Measurements from ENCODE around the gene MAEA.

MAEA gene

GRCh38 chr4:1380368-1381151 is 90.9 kb downstream of the MAEA start:
- TF ChIP-seq CTCF (IDR thresholded peaks at IDR 0.05) = no peak
- no peak overlapping the region for H3K4me2 ChIP-seq (ENCODE audit: low read length)
- no peak overlapping the region for H3K27ac ChIP-seq
- no peaks in the 10 kb centered on the region for H3K9me3 ChIP-seq (ENCODE audit: control insufficient read depth, low read length)
- no peak overlapping the region for H3K9ac ChIP-seq
- H3K4me3 ChIP-seq (ENCODE audit: low read depth, low read length) = no peak overlapping the region
- no peak overlapping the region for H2AFZ ChIP-seq
- H3K36me3 ChIP-seq (ENCODE audit: control insufficient read depth, insufficient read depth, low read length) = no peaks in the 10 kb centered on the region
- H3K27me3 ChIP-seq (ENCODE audit: control insufficient read depth, insufficient read depth, low read length) = no peaks in the 10 kb centered on the region
- no peaks in the 10 kb centered on the region for H3K79me2 ChIP-seq
- no peaks in the 10 kb centered on the region for H3K4me1 ChIP-seq

- no peaks in the 10 kb centered on the region for H3K36me3 ChIP-seq (ENCODE audit: control insufficient read depth, insufficient read depth, low read length)
Observed at GRCh38 chr4:1381181-1381621, 91.5 kb downstream of the MAEA start.

DNA sequence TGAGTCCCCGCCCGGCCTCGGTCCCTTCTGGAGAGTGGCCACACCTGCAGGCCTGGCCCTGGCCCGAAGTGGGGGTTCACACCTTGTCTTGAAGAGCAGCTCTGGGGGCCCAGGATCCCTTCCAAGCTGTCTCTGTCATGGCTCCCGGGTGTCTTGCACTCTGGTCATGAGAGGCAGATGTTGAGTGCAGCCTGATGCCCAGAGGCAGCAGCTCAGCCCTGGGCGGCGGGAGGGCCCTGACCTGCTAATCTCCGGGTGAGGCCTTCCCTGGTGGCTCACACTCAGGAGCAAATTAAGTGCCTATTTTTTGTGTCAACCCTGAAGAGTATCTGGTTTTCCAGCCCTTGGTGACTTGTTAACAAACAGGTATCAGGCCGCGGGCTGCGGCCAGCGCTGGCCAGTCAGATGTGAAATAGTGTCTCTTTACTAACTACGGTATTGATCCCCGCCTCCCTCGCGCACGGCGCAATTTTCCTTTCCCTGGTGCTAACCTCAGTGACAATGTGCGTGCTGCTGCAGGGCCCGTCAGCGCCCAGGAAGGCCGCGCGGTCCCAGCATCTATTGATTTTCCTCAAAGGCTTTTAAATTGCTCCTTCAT is 92.4 kb downstream of the MAEA start:
- H3K79me2 ChIP-seq = no peaks in the 10 kb centered on the region
- no peaks in the 10 kb centered on the region for H3K36me3 ChIP-seq (ENCODE audit: control insufficient read depth, insufficient read depth, low read length)
- no peak for TF ChIP-seq CTCF (IDR thresholded peaks at IDR 0.05)
- H3K27me3 ChIP-seq (ENCODE audit: control insufficient read depth, insufficient read depth, low read length) = no peaks in the 10 kb centered on the region
- H3K9ac ChIP-seq = no peak overlapping the region
- H3K4me1 ChIP-seq = no peaks in the 10 kb centered on the region
- H3K4me2 ChIP-seq (ENCODE audit: low read length) = no peak overlapping the region
- no peaks in the 10 kb centered on the region for H3K9me3 ChIP-seq (ENCODE audit: control insufficient read depth, low read length)
- H3K27ac ChIP-seq = no peak overlapping the region
- no peak overlapping the region for H3K4me3 ChIP-seq (ENCODE audit: low read depth, low read length)
- no peak overlapping the region for H2AFZ ChIP-seq

More at GRCh38 chr4:1381181-1381621, 91.5 kb downstream of the MAEA start:
- Histone ChIP-seq H3K9ac (no peak overlapping the region), H3K27ac (no peak overlapping the region), H3K9me3 (ENCODE audit: control insufficient read depth, low read length) (no peaks in the 10 kb centered on the region), H3K79me2 (no peaks in the 10 kb centered on the region), H2AFZ (no peak overlapping the region), H3K4me1 (no peaks in the 10 kb centered on the region), H3K4me3 (ENCODE audit: low read depth, low read length) (no peak overlapping the region), H3K27me3 (ENCODE audit: control insufficient read depth, insufficient read depth, low read length) (no peaks in the 10 kb centered on the region), H3K4me2 (ENCODE audit: low read length) (no peak overlapping the region)
- TF ChIP-seq CTCF (IDR thresholded peaks at IDR 0.05) = no peak

DNA sequence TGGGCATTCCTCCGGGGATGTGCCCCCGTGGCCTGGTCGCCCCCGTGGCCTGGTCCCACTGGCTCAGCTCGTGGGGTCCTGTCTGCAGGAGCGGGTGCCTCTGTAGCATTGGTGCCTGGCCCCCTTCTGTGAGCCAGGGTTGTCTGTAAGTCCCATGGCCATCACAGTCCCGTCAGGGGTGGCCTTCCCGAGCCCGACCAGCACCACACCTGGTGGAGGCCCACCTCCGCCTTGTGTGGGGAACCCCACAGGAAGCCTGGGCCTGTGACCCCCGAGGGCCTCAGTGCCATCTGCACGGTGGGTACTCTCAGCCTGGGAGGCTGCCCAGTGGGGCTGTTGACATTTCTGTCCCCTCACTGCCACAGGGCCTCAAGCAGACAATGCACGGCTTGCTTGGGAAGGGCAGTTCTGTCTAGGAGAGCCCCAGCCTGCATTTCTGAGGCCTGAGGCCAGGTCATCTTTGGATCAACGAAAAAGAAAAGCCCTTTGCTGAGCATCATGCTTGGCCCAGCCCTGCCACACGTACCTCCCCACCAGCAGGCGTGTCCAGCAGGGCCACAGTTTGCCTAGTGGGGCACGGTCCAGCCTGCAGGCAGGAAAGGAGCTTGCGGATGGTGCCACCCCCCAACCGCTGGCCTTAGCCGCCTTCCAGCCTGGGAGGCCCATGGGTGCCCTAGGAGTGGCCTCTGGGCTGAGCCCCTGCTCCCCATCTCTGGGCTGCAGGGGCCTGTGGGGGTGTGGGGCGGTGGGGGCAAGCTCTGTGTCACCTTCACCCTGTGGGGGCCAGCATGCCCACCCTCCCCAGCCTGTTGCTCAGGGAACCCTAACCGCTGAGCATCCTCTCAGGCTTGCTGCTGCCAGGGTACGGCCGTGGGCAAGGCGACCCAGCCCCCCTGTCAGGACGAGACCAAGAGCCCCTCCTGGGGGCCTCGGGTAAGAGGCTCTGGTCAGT is 93.4 kb downstream of the MAEA start:
- no peaks in the 10 kb centered on the region for H3K27me3 ChIP-seq (ENCODE audit: control insufficient read depth, insufficient read depth, low read length)
- no peak overlapping the region for H3K4me2 ChIP-seq (ENCODE audit: low read length)
- no peak overlapping the region for H3K4me3 ChIP-seq (ENCODE audit: low read depth, low read length)
- TF ChIP-seq CTCF (IDR thresholded peaks at IDR 0.05) = no peak
- H3K4me1 ChIP-seq = no peaks in the 10 kb centered on the region
- H2AFZ ChIP-seq = no peak overlapping the region
- H3K9ac ChIP-seq = no peak overlapping the region
- H3K27ac ChIP-seq = no peak overlapping the region
- no peaks in the 10 kb centered on the region for H3K36me3 ChIP-seq (ENCODE audit: control insufficient read depth, insufficient read depth, low read length)
- H3K79me2 ChIP-seq = no peaks in the 10 kb centered on the region
- H3K9me3 ChIP-seq (ENCODE audit: control insufficient read depth, low read length) = no peaks in the 10 kb centered on the region
